Upper lobe of left lung (tissue), 4 donors: Measurements from ENCODE around the gene TCHHL1.

Experiments
- CTCF ChIP-seq, 6 experiments: fragments of 450-650 bp in 4 of 6; fragments of 200-600 bp in 2 of 6; sonication (generic) in 2 of 6; IDR thresholded peaks; one replicate each; pipeline ENCODE4 v1.5.1; 2016 to 2019; ENCODE audit warnings: antibody characterized with exemption in 6 of 6
- EP300 ChIP-seq, 4 donors: sonication (generic); formaldehyde crosslinking; IDR thresholded peaks; one replicate each; pipeline ENCODE4 v1.5.1; 2017; ENCODE audit warnings: antibody characterized with exemption in 4 of 4, control low read depth in 2 of 4
- POLR2A ChIP-seq, 4 donors: fragments of 450-650 bp; IDR thresholded peaks; one replicate each; pipeline ENCODE4 v1.5.1; 2016 to 2017; ENCODE audit warnings: antibody characterized with exemption in 4 of 4, mild to moderate bottlenecking in 2 of 4

DNA sequence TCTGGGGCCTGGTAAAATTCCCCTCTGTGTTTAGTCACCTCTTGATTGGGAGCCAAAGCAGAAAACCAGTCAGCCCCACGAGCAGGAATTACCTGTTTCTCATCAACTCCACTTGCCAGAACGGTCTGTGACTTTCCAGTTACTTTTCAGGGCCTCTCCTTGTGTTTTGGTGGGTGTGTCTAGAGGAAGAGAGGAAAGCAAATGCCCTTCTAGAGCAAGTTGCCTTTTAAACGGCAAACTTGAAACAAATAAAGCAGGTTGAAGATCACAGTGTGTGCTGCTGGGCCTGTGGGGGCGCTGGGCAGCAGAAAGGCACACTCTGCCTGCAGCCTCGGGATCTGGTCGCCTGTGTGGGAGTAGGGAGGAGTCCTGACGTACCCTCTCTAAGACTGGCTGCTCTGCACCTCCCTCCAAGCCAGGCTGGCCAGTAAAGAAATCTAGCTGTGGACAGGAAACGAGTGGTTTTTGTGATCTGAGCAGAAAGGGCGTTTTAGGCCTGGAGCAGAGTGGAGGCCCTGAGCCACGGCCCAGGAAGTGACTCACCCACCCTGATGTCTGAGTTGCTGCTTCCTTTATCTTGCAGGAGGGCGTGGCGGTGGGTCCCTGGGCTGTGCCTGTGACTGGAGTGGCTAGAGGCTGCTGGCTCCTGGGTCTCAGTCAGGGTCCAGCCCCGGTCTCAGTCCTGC lies 41.0 kb downstream of the TCHHL1 start:
- TF ChIP-seq CTCF (IDR thresholded peaks at IDR 0.05), result peak; percentile 31 to 74 (median 55)
- TF ChIP-seq EP300 (IDR thresholded peaks at IDR 0.05), result peak in 2 of 4 donors; percentile 45 to 82
- peak in 3 of 4 donors; percentile 51 to 92 (median 56) for TF ChIP-seq POLR2A (IDR thresholded peaks at IDR 0.05)
